ENCODE measurements around the gene ATXN10.
"Not testable (repeated sequence)": the region's sequence is repeated elsewhere in the genome, so short reads cannot be mapped to it uniquely, and the experiment has no call there.

GRCh38 chr22:45623464-45624145 lies 48.0 kb upstream of the ATXN10 start:
- TF ChIP-seq CTCF (conservative IDR thresholded peaks at IDR 0.05); EZH2 (IDR thresholded peaks at IDR 0.05; ENCODE audit: low read depth): not testable (repeated sequence)

Measured in PC-9 (cell line).